GM15510 (cell line): ENCODE data around the gene SNRK.

Experiments
- POLR2A ChIP-seq: IDR thresholded peaks from 3 replicates; pipeline ENCODE4 v1.6.1; 2011; ENCODE audit warnings: borderline replicate concordance; ENCODE audit not compliant: insufficient read length; ENCODE audit errors: extremely low read depth

The SNRK gene

DNA sequence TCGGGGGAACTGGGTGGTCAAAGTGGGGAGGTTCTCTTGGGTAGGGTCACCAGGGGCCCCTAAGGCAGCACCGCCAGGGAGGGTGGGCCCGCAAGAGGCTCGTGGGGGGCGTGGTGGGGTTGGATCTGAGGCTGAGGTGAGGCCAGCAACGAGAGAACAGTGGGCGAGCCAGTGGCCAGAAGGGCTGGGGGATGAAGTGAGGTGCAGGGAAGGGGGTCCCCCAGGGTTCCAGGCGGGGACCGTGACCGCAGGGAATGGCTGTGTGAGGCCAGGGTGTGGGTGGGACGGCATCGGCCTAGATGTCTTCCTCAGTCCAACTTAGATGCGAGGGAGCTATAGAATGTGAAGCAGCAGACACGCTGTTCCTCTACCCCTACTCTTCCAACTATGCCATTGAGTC is 78.2 kb downstream of the SNRK start:
- no peak for TF ChIP-seq POLR2A

DNA sequence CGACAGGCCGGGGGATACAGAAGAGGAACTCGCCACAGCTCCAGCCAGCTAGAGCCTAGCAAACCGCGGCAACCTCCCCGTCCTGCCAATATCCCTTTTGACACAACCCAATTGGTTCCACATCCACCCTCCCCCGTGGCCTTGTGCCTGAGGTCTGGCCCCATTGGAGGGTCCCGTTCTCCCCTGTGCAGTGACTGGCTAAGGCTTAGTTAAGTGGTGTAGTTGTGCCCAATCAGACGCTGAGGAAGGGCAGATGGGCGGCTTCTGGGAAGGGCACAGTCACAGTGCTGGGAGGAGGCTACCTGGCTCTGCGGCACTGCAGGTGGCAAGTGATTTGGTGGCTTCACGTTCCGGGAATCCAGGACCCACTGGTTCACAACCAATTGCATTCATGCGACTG is 78.6 kb downstream of the SNRK start:
- TF ChIP-seq POLR2A = no peak

DNA sequence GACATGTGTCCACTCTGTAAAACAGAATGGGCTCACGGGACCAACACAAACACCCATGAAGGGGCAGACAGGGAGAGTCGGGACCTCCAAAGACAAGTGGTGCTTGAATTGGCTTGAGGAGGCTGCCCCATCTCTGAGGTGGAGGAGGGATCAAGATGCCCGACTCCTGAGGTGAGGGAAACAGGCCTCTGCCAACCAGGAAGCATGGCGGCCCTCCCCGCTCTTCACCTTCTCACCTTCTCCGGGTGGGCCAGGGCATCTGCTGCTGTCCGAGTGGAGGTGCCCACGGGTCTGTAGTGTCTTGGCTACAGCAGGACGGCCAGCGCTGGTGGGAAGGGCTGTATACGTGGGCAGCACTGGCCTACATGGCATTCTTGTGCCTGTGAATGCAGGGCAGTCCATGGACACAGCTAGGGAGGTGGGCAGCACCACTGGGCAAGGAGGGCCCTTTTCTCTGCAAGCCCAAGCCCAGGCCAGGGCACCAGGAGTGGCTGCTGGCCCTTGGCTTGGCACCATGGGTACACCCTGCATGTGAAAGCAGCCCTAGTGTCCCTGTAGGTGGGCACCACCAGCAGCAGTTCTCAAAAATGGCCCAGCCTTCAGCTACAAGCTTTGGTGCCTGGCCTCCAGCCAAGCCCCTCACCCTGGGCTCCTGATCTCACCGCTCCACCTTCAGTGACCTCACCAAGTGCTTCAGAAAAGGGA is 79.4 kb downstream of the SNRK start:
- TF ChIP-seq POLR2A = no peak

DNA sequence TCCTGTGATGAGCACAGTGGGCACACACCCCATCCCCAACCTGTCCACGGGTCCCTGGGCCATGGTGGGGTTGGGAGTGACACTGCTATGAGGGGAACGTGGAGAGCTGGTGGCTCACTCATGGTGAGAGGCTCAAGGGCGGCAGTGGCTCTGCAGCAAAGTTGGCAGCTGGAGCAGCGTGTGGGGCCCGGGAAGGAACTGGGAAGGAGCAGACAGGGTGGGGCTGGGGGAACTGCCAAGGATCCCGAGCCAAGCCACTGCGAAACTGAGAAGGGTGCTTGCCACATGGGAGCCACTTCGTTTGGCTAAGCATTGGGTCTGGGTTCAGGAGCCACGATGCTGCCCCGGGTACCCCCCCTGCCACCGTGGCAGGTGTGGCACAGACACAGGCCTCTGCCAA is 80.1 kb downstream of the SNRK start:
- TF ChIP-seq POLR2A = no peak

DNA sequence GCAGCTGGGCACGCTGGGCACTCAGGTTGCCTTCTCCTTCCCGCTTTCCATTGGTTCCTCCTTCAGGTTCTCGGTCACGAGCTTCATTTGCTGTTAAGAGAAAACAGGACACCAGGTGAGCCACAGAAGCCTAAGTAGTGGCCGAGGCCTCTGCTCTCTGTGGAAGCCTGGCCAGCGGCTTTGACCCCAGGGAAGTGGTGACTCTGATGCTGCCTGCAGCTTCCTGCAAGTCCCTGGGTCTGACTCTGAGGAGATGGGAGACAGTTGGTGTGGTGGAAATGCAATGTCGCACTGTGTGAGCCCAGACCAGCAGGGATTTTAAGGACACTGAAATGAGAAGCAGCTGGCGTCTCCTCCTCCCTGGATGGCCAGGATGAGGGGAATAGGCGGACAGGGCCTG is 80.5 kb downstream of the SNRK start:
- TF ChIP-seq POLR2A = no peak

DNA sequence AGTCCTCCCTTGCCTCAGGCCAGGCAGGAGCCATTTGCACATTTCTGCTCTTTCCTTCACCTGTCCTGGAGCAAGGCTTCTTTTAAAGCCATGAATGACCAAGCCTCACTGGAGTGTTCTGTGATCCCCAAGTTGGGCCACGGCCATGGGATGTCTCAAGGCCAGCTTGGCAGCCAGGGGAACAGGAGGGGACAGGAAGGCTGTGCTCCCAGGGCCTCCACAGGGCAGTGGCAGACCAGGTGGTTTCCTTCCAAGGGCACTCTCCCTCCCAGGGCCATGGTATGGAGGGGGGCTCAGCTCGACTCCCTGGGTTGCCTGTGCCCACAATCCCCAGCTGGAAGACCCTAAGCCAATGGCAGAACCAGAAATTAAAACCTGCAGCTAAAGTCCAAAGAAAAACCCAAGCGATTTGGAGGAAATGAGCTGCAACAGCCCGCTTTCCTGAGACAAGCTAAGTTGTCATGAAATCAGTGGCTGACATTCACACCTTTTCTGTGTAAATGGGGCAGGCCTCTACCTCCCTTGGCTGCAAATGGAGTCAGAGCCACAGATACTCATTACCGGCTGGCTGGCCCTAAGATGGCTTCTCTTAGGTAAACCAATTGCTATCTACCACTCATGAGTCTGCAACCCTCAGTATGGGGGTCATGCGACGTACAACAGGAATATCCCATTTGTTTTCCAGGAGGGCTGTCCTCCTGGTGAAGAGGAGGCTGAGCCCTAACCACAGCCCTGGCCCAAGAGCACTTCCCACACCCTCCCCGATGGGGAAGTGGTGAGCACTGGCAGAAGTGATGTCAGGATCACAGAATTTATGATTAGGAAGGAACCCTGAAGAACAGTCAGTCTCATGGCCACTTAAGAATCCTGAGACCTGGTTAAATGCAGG is 83.3 kb downstream of the SNRK start:
- no peak for TF ChIP-seq POLR2A

DNA sequence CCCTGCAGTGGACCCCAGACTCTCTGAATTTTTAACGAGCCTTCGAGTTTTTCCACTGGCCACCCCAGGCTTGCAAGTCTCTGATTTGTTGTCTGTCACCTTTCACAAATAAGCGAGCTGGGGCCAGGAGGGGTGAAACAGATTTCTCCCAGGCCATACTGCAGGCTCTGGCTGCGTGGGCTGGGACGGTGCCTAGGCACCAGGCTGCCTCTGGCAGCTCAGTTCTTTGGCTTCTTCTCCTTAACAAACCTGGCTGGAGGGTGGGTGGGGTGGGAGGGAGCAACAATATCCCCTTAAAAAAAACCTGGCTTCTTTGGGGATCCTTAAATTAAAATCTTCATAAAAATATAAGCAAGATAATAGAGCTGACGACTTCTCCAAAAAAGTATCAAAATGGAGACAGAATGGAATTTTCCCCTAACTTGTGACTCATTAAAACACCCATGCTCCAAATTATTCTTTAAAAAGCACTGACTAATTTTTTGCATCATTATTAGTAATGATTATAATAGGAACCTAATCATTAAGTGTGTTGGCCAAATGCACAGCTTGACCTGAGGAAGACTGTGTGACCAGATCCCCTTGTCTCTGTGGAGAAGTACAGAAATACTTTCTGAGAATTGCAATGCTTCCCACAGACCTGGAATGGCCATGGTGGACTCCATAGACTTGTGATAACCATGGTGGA is 84.1 kb downstream of the SNRK start:
- TF ChIP-seq POLR2A = no peak

DNA sequence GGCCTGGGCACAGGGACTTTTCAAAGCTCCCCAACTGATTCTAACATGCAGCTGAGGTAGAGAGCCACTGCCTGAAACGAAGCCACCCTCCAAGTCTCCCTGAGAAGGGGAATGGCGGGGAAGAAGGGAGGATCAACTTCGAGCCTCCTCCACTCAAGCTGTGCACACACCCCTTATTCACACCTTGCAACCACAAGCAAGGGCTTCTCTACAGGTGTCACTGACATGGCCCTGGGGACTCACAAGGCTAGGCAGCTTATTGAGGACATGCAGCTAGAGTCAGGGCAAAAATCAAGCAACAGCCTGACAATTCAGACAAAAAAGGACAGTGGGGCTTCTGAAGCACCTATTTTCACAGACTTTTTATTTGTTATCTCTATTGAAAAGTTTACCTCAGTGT is 85.2 kb downstream of the SNRK start:
- no peak for TF ChIP-seq POLR2A

DNA sequence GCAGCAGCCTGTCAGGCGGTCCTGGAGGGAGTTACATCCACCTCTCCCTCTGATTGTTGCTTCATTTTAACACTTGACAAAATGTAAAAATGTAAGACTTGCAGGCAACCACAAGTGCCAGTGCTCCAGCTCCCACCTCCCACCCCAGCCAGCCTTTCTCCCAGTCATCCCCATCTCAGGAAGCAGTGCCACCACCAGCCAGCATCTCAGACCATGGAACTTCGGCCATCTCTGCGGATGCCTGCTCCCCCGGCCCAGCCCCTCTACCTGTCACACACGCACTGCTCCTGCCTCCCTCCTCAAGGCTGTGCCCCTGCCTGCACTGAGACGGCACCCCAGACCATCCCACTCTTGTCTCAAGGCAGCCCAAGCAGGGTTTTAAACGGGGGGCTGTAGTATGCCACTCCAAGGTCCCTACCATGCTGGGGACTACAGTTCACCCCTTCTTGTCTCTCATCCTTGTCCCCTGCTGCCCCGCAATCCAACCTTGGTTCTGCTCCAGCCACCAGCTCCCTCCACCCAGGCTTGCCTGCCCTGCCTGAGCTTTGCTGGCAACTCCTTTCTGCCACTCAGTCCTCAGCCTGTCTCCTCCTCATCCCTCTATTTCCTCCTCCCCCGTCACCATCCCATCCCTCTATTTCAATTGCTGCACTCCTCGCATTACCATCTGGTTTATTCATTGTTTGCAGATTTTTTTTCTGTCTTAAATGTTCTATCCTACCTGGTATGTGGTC is 85.8 kb downstream of the SNRK start:
- TF ChIP-seq POLR2A = no peak

DNA sequence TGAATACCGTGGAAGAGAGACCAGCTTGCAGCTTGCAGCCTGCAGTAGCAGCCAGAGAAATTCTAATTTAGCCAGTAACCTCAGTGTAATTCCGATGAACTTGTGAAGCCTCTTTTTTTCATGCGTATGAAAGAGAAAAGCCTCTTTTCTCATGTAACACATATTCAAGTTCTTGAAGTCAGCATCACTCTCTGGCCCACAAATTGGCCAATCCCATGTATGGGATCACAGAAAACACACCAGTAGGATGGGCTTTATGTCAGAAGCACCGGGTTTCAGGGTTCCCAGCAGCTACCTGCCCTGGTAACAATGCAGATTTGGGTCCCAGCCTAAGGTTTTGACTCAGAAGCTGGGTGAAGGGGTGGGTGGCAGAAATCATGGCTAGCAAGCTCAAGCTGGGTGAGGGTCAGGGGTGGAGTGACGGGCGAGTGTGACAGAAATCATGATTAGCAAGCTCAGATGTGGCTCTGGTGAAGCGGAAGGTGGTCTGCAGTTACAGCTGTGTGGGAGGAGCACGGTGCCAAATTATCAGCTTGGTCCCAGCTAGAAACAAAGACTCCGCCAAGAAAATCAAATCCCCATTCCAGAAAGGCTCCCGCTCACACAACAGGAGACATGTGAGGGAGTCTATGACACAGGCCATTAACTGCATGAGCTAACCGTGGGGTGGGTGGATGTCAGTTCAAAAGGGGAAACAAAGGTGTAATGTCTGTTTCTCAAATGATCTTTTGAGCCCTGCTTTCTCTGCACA is 86.6 kb downstream of the SNRK start:
- TF ChIP-seq POLR2A = no peak

DNA sequence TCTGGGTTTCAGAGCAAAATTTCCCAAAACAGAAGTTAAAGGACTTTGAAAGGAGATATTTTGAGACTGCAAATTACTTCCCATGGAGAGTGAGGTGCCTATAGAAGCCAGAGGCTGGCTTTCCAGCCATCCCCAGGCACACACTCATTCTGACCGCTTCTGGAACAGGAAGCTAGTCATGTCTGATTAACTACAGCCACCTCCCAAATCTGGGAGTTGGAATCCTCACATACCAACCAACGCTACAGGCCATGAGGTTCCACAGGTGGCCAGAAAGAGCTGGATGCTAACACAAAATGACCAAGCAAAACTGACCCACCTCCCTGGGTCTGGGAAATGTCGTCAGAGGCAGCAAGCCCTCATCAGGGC is 87.2 kb downstream of the SNRK start:
- no peak for TF ChIP-seq POLR2A

DNA sequence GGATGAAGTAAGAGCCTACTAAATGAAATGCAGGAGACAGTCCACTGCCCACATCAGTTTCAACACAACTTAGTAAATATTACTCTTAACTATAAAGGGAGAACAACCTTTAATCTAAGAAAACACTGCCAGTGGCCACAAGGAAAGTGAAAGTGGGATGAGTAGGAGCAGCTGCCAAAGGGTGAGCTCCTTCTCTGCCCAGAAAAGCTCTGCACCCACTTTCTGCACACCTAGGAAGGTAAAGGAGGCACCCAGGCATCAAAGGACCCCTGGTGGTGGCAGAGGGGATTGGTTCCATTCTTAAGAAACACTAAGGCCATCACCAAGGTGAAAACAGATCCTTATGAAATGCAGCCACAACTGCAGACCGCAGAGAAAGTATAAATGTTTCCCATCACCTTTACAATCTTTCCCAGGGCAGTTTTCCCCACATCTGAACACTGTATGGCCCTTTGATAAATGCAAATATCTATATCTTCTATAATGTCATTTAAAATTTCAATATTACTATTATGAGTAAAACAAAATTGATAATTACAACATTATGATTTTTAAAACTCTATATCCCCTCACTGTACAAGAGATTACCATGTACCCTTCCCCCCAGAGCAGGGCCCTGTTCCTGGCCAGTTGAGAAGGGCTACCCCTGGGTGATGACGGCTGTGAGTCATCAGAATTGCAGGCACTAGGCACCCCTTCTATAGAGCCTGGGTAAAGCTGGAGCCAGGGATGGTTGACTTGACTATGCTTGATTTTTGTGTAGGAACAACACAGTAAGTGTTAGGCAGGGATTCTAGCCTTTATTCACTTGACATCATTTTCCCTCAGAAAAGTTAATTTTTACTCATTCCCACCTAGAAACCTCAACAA is 92.0 kb downstream of the SNRK start:
- TF ChIP-seq POLR2A = no peak

DNA sequence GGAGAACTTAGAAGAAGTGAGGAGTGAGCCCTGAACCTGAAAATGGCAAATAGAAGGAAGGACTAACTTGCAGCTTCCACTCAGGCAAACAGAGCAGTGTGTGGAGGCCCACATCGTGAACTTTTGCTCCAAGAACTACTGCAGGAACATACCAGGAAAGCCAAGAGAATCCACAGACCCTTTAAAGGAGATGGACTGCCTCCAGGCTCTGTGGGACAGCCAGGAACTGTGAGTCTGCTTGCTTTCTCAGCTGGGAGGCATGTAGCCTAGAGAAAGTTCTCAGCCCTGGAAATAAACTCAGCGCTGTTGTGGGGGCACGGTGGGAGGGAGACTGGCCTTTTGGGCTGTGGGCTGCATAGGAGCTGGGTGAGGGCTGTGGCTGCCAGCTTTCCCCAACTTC is 93.0 kb downstream of the SNRK start:
- no peak for TF ChIP-seq POLR2A
